Left colon (tissue), 2 donors: ENCODE results near the gene GABPB1. TPM values are rescaled to one million over a fixed set of nuclear protein-coding genes. Genes with fewer than 3 reads are reported as not detected.
A peak's percentile ranks its signal among the peaks of the same experiment; 100 is the strongest.
"Not testable (repeated sequence)": the region's sequence is repeated elsewhere in the genome, so short reads cannot be mapped to it uniquely, and the experiment has no call there.

ENCODE experiments used
- ATAC-seq: fragments of 200-7000 bp; cut with Tn5 transposase; one replicate; pipeline ENCODE4 v1.9.1; 2020; ENCODE audit warnings: mild to moderate bottlenecking, moderate library complexity
- DNase-seq, 2 donors: peaks; one replicate each; pipeline ENCODE4 v3.0.0-alpha.2; 2020
- intact Hi-C, 2 donors: fragments of 100-400 bp; cut with DNase I in 1 of 2; cut with micrococcal nuclease in 1 of 2; formaldehyde crosslinking; loops; one replicate each; pipeline versions ENCODE4 v1.11.2 to v1.14.0; 2022; cut with DNase I, micrococcal nuclease
- long read RNA-seq: library from polyadenylated mRNA; unstranded; transcript quantifications from one replicate; pipeline ENCODE4 v2.0.0, GENCODE V29; 2021
- total RNA-seq, 2 donors: library from RNA; stranded (reverse); fragmentation: NEBNext Ultra II Directional; extraction: Animal tissue kit (Norgen Biotek cat#: 25700); gene quantifications; one replicate each; pipeline ENCODE4 v1.2.1, GENCODE V29; 2021
- donor health status: DM: no; HTN: no; CAD: no.
- donor health status: DM: yes; HTN: yes; CAD: no.

GABPB1 gene
- 10 to 100 TPM; 11.0 to 11.9 TPM for total RNA-seq
- long read RNA-seq, full-length matches to known transcripts, result 13 of 15 reads
- long read RNA-seq, partial matches to known transcripts, result 0 of 15 reads
- long read RNA-seq, other reads (novel, unspliced or antisense), result 2 of 15 reads

DNA sequence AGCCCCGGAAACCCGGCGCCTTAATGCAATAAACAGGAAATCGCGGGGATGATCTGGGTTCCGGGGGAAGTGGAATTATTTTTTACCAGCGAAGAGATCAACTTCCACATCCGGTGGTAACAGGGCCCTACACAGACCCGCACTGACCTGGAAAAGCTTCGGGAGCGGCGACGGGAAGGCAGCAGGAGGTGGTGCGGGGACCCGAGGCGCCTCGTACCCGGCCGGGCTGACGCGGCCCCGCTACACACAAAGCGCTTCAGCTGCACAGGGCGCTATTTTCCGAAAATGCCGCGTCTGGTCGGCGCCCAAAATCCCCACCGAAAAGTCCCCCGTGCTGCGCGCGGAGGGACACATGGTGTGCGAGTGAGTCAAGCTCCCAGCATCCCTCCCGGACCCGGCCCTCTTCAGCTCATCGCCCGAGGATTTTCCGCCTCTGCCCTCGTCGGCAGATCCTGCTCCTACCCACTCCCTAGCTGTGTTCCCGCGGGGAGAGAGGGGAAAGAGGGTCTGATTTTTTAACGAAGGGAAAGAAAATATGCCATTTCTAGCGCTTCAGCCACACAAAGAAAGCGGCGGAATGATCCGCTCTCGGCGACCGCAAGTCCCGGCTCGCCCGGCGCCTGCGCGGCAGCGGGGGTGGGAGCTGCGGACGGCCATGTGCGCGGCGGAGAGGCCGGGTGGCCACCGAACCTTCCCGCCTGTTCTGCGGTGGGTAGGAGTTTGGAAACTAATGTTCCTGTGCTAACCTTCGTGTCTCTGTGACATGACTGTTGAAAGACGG is at the start of gene GABPB1:
Gene GABPB1, minus strand, starts transcription at position 361 of the 781 bp plus-strand sequence. CDS start 45,400 bp downstream, outside the sequence.
- intact Hi-C loops, result no loop called here

DNA sequence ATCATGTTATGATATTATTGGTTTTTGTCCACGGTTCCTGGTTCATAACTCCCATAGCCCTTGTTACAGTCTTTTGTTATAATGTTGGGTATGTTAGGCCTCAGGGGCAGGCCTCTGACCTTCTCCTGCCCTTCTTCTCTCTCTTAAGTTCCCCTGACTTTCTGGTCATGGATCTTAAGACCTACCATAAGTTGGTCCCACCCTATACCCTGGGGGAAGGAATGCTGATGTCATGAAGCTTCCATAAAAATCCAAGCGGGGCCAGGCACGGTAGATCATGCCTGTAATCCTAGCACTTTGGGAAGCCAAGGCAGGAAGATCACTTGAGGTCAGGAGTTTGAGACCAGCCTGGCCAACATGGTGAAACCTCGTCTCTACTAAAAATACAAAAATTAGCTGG is 36.6 kb upstream of the GABPB1 start:
- intact Hi-C loops, ATAC-seq, DNase-seq: not testable (repeated sequence)

More for the DNA sequence above, at the start of gene GABPB1:
- ATAC-seq (peak; percentile 77), DNase-seq (peak; percentile 85 to 89)

DNA sequence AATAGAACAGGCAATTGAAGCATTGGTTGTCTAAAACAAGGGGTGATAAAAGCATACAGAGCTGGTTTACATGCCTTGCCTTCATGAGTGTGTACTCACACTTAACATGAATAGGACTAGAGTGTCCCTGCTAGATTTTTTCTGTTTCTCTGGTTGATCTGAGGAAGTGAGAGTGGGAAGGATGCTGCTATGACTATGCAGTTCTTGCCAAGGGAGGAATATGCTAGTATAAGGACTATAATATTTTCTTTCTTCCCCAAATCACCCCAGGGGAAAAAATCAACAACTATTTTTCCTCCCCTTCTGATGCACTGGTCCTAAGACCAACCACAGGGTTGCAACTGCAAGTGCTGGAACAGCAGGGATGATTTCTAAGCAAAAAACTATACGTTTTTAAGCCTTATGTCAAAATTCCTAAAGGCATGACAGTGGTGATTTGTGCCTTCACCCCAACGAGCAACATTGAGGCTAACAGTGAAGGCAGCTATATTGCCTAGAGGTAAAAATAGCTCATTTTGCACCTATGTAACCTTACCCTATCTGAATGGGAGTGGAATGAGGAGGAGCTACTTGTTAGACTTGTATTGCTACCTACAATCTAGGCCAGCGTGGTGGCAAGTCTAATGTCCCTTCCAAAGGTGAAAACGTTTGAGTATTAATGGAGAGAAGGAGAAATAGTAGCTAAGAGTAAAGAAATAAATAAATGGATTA is 35.7 kb upstream of the GABPB1 start:
- intact Hi-C loops, result no loop called here
- ATAC-seq (no peak), DNase-seq (no peak)

DNA sequence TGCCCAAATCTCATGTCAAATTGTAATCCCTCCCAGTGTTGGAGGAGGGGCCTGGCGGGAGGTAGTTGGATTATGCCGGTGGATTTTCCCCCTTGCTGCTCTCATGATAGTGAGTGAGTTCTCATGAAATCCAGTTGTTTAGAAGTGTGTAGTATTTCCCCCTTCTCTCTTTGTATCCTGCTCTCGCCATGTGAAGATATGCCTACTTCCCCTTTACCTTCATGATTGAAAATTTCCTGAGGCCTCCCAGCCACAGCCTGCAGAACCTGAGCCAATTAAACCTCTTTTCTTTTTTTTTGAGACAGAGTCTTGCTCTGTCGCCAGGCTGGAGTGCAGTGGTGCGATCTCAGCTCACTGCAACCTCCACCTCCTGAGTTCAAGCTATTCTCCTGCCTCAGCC is 27.4 kb upstream of the GABPB1 start:
- ATAC-seq, intact Hi-C loops, DNase-seq: not testable (repeated sequence)

DNA sequence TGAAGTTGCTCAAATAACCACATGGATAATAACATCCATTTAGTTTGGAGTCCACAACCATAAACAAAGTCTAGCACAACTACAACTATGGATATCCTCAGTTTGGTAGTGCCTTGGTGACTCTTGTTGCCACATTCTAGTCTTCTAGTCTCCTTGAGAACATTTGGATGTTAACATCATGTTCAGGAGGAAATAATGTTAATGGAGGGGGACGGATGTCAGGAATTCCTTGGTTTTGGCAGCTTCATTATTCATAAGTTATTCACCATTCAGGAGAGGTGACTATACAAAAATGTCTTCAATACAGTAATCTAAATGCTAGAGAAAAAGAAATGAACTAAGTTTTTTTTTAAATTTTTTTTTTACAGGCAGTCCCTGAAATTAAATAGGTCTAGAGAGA is 26.4 kb upstream of the GABPB1 start:
- intact Hi-C loops, result no loop called here

DNA sequence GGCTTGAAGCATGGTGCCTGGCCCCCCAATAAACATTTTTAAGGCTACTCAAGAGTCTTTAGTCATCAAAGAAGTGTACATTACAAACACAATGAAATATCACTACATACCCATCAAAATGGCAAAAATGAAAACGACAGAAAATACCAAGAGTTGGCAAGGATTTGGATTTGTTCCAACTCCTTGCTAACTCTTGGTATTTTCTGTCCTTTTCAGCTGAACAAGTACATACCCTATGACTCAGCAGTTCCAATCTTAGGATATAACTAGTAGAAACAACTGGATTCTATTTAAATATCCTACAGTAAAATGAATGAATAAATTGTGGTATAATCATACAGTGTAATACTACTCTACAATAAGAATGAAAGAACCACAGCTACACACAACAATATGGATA is 25.1 kb upstream of the GABPB1 start:
- intact Hi-C loops, result no loop called here
- DNase-seq (no peak), ATAC-seq (no peak)

More for the DNA sequence above, 26.4 kb upstream of the GABPB1 start:
- DNase-seq (no peak), ATAC-seq (no peak)

DNA sequence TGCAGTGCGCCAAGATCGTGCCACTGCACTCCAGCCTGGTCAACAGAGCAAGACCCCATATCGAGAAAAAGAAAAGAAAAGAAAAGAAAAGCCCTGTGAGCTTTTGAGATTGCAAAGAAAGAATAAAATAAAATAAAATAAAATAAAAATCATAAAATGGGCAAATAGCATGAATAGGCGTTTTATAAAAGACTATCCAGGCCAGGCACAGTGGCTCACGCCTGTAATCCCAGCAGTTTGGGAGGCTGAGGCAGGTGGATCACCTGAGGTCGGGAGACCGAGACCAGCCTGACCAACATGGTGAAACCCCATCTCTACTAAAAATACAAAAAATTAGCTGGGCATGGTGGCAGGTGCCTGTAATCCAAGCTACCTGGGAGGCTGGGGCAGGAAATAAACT is 24.4 kb upstream of the GABPB1 start:
- ATAC-seq, intact Hi-C loops, DNase-seq: not testable (repeated sequence)

DNA sequence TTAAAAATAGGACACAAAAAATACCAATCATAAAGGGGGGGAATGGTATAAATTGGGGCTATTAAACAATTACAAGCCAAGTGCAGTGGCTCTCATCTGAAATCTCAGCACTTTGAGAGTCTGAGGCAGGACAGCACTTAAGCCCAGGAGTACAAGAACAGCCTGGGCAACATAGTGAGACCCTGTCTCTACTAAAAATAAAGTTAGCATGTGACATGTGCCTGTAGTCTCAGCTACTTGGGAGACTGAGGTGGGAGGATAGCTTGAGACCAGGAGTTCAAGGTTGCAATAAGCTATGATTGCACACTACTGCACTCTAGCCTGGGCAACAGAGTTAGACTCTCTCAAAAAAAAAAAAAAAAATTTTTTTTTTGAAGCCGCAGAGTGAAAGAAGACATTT is 23.8 kb upstream of the GABPB1 start:
- ATAC-seq (no peak), DNase-seq (no peak)
- intact Hi-C loops, result no loop called here

DNA sequence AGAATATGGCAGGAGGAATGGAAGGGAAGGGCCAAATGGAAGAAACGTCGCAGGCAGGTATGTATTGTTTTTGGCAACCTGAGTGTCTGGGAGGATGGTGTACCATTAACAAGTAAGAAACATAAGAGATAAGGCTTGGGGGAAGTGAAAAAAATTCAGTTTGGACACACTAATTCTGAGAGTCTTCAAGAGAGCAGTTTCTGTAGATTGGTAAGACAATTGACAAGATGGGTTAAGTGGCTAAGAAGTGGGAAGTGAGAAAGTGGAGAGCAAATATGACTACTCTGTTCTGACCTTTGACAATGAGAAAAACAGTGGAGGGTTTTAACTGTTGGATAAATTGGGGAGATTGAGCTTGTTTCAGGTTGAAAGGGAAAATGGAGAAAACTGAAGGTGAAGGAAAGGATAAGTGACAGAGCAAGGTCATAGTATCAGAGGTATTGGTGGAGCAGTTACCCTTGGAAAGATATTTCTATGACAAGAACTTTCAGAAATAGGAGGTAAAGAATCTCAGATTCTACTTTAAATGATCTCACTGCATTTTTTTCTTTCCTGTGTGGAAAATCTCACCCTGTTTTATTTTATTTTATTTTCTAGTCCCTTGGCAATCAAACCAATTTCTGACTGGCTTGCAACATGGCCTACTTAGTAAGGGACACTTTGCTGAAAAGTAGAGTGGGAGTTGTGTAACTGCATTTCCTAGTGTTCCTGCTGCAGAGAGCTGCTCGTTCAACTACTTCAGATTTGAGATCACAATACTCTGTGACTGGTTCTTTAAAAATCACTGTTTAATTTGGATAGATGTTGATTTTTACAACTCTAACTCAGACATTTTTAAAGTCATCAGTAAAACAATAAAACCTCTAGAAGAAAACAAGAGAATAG is 23.1 kb upstream of the GABPB1 start:
- intact Hi-C loops, result no loop called here
- DNase-seq (no peak), ATAC-seq (no peak)

DNA sequence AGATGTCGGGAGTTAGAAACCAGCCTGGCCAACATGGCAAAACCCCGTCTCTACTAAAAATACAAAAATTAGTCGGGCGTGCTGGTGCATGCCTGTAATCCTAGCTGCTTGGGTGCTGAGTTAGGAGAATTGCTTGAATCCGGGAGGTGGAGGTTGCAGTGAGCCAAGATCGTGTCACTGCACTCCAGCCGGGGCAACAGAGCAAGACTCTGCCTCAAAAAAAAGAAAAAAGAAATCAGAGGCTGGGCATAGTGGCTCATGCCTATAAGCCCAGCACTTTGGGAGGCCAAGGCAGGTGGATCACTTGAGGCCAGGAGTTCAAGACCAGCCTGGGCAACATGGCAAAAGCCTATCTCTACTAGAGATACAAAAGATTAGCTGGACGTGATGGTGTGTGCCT is 14.6 kb upstream of the GABPB1 start:
- DNase-seq, intact Hi-C loops, ATAC-seq: not testable (repeated sequence)

DNA sequence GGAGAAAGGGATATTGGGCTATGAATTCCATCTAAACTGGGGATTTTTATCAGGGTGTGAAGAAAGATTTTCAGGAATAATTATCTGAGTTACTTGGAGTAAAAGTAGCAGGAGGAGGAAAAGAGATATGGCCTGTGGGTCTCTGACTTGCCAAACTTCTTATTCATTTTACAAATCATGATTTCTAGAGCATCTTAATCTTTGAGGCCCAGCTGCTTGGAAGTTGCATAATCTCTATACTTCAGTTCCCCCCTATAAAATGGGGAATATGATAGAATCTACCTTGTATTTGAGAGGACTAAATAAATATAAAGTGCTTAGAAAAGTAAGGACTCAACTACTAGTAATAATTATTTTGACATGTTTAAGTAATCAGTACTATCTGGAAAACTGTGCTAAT is 11.0 kb upstream of the GABPB1 start:
- intact Hi-C loops, result no loop called here
- DNase-seq (no peak), ATAC-seq (no peak)

DNA sequence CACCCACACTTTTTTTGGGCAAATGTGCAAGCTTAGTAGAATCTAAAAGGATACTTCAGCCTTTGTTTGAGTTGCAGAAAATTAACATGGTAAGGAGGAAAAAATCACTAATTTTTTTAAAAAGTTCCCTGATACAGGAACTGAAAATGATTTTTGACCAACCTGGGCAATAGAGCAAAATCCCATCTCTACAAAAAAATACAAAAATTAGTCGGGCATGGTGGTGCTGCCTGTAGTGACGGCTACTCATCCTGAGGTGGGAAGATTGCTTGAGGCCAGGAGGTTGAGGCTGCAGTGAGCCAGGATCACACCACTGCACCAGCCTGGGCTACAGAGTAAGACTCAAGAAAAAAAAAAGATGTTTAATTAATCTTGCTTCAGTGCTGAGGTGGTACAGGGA is 10.6 kb upstream of the GABPB1 start:
- no peak for DNase-seq
- intact Hi-C loops, result no loop called here
- no peak for ATAC-seq

DNA sequence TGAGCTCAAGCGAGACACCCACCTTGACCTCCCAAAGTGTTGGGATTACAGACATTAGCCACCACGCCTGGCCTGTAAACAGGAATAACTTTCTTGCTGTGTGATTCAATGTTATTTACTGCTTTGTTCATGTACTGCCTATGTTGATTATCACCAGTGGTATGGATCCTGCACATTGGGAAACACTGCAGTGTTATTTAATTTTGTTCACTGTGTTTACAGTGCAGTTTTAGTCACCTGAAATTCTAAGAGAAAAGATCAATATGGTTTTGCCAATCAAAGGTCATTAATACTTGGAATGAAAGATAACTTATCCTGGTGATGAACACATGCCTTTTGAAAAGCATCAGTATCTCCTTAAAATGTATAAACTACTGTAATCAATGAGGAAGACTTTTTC is 8.6 kb upstream of the GABPB1 start:
- ATAC-seq, result no peak
- no peak for DNase-seq
- intact Hi-C loops, result no loop called here

DNA sequence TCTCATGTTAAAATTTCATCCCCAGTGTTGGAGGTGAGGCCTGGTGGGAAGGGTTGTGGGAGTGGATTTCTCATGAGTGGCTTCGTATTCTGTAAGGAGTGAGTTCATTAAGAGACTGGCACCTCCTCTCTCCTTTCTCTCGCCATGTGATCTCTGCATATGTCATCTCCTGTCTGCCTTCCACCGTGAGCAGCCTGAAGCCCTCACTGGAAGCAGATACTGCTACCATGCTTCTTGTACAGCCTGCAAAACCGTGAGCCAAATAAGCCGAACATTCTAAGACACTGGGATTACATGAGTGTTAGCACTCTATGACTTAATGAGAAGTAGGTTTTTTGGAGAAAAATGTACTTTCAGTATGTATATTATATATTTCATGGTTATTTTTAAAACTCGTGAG is 6.8 kb upstream of the GABPB1 start:
- intact Hi-C loops, result no loop called here
- DNase-seq (no peak), ATAC-seq (no peak)

DNA sequence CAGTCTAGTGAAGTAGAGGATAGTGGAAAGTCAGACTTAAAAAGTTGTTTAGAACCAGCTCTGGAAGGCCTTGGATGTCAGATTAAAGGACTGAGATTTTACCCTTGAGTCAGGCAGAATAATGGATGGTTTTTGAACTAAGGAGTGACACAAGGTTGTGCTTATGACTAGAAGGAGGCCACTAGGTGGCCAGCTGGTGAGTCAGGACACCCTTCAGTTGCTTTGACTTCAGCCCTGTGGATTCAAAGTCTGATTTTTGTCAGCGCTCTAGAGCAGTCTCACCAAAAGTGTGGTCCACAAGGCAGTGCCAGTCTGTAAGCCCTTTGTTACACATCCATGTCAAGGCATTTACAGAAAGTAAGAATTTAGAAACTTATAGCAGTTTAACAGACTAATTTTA is 3.8 kb upstream of the GABPB1 start:
- DNase-seq, result peak in 1 of 2 donors; percentile 18
- ATAC-seq, result no peak
- intact Hi-C loops, result no loop called here

DNA sequence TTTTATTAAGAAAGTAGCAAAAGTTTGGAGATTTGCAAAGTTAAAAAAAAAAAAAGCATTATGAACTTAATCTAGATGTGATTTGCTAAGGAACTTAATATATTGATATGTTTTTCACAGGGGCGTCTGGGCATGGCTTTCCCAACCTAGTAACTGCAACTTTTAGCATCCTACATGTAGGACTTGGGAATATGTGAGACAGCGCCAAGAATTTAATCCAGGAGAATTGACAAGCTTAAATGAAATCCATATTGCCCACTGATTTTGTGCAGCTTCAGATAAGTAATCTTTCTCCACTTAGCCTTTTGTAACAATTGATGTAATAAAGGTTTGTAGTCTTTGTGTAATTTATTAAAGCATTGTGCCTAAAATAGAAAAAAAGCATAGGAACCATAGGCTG is 982 bp upstream of the GABPB1 start:
- intact Hi-C loops, result no loop called here
- DNase-seq (no peak), ATAC-seq (no peak)

DNA sequence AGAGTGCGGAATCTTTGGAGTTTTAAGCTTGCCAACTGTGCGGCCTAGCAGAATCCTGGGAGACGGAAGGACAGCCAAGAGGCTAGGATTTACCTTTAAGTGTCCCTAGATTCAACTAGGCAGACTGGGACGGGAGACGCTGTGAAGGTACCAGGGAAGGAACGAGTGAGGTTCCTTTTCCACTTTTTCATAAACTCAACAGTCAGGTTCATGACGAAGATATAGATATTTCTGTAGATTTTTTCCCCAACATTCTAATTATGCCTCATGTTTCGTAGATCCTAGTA is 564 bp upstream of the GABPB1 start:
- intact Hi-C loops, result no loop called here
- no peak for DNase-seq
- ATAC-seq, result peak; percentile 38

DNA sequence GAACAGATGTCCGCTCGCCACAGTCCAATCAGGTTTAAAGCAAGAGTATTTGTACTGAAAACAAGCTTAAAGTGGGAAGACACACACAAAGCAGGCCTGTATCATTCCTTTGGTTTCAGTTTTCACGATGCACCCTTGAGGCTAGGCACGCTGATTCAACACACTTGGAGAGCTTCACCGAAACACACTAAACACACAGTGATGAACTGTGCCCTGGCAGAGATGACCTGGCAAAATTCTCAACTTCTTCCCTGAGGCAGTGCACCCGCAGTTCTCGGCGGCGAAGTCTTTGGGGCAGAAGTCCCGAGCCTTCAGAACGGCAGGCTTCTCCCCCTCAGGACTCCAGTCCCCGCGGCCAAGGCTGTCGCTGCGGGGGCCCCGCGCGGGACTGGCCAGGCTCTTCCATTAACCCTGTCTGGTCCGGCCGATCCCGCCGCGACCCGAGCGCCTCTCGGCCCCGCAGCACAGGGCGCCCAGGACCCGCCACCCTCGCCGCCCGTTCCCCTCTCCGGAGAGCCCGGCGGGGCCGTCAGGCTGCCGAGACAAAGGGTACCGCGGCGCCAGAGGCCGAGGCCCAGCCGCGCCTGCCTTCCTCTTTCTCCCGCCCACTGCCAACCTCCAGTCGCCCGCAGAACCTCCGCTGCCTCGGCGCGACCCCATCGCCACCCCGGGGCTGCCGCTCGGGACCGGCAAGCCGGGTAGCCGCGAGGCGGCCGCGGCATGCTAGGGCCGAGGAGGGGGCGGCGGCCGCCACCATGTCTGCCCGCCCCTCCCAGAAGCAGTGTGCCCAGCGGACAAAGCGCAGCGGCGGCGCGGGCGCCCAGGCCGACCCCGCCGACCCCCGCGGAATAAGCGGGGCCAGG is 792 bp downstream of the GABPB1 start:
- peak; percentile 55 for ATAC-seq
- intact Hi-C loops, result no loop called here
- DNase-seq, result peak; percentile 52 to 60
